Fibroblast of the aortic adventitia (primary cell): Measurements from ENCODE around the gene BCL2L1. TPM values are rescaled to one million over a fixed set of nuclear protein-coding genes. Genes with fewer than 3 reads are reported as not detected.
A peak's percentile ranks its signal among the peaks of the same experiment; 100 is the strongest.

Experiments
- DNase-seq: peaks from one replicate; pipeline ENCODE4 v3.0.0-alpha.2; 2010; ENCODE audit warnings: low read depth
- H3K4me3 ChIP-seq: 2 replicates; pipeline ENCODE4 v1.5.1; 2011; ENCODE audit warnings: low read depth, mild to moderate bottlenecking, control low read depth, low read length, moderate library complexity
- total RNA-seq: library from RNA; depleted of rRNA; stranded (reverse); fragments of >200 nt; gene quantifications from 2 replicates; pipeline ENCODE4 v1.2.3, GENCODE V29; 2012; ENCODE audit warnings: low replicate concordance
- TF ChIP-seq, protein P1 (sequence below): IDR thresholded peaks from 2 replicates; pipeline ENCODE4 v1.5.1; 2011; ENCODE audit warnings: mild to moderate bottlenecking, low read length, control low read depth, inconsistent platforms; ENCODE audit not compliant: insufficient read depth

The BCL2L1 gene
- total RNA-seq, 1 donor, result 101 TPM

DNA sequence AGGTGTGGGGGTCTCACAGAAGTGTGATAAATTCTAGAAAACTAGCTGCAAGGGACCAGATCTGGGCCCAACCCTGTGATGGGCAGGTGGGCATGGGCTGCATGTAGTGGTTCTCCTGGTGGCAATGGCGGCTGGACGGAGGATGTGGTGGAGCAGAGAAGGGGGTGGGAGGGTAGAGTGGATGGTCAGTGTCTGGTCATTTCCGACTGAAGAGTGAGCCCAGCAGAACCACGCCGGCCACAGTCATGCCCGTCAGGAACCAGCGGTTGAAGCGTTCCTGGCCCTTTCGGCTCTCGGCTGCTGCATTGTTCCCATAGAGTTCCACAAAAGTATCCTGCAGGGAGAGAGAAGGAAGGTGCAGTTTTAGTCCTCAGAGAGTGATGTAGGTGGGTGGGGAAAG, 56.9 kb downstream of the BCL2L1 start:
- TF ChIP-seq, protein P1, sequence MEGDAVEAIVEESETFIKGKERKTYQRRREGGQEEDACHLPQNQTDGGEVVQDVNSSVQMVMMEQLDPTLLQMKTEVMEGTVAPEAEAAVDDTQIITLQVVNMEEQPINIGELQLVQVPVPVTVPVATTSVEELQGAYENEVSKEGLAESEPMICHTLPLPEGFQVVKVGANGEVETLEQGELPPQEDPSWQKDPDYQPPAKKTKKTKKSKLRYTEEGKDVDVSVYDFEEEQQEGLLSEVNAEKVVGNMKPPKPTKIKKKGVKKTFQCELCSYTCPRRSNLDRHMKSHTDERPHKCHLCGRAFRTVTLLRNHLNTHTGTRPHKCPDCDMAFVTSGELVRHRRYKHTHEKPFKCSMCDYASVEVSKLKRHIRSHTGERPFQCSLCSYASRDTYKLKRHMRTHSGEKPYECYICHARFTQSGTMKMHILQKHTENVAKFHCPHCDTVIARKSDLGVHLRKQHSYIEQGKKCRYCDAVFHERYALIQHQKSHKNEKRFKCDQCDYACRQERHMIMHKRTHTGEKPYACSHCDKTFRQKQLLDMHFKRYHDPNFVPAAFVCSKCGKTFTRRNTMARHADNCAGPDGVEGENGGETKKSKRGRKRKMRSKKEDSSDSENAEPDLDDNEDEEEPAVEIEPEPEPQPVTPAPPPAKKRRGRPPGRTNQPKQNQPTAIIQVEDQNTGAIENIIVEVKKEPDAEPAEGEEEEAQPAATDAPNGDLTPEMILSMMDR, result no peak
- no peak for DNase-seq
- H3K4me3 ChIP-seq, result no peak overlapping the region

DNA sequence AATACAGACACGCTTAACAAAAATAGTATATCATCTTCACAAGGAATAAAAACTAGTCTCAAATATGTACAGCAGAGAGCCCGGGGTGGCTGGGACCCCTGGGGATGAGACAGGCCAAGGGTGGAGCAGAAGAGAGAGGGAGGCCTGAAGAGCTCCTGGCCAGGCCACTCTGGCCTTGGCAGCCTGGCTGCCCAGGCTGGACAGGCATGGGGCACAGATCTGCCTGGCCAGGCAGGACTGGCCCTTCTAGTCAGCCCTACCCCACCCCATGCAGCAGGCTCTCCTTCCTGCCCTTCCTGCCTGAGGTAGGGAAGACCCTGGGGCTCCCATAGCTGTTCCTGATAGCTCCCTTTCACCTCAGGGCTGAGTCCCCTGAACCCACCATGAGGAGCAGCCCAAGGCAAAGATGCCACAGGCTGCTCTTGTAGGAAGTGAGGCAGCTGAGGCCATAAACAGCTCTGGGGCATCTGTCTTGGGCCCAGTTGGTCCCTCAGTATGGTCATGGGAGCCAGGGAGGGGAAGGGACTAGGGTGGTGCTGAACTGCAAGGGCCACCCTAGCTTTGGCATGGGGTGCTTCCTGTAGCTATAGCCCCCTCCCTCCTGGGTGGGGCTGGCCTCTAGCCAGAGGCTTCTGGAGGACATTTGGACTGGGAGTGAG, 57.8 kb downstream of the BCL2L1 start:
- DNase-seq, result no peak
- TF ChIP-seq, protein P1, result no peak
- no peak overlapping the region for H3K4me3 ChIP-seq

DNA sequence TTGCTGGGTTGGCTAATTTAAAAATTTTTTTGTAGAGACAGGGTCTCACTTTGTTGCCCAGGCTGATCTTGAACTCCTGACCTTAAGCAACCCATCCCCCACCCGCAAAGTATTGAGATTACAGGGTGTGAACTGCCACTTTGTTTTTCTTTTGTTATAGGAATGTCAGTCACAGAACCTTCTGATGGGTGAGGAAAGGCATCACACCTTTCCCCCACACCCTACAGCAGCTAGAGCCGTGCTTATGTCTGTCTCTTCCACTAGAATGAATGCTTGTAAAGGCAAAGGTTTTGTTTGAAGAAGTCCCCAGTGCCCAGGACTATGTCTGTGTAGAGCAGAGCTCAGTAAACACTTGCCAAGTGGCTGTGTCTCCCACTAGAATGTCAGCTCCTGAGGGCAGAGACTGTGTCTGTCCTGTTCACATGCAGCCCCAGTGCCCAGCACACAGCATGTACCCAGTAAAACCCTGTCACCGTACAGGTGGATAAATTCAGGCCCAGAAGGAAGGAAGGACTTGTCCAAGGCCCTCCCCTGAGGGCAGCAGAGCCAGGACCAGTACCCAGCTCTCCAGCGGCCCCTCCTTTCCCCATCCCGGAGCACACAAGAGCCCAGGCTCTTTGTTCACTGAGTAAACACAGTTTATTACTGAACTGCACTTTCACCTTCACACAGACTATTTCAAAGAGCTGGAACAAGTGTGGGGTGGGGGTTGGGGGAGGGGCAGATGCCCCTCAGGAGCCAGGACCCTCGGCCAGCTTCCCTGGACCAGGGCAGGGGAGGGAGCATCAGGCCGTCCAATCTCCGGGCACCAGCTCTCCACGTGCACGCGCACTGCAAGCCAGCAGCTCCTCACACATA, 58.6 kb downstream of the BCL2L1 start:
- H3K4me3 ChIP-seq, result no peak overlapping the region
- no peak for DNase-seq
- TF ChIP-seq, protein P1, result no peak

DNA sequence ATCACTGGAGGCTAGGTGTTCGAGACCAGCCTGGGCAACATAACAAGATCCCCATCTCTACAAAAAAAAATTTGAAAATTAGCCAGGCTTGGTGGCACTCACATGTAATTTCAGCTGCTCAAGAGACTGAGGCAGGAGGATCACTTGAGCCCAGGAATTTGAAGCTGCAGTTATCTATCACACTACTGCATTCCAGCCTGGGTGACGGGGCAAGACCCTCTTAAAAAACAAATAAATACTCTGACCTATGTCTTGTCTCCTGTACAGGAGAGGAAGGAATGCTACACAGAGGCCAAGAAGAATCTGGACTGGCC, 59.2 kb downstream of the BCL2L1 start:
- no peak for DNase-seq
- H3K4me3 ChIP-seq, result no peak overlapping the region
- TF ChIP-seq, protein P1, result no peak

DNA sequence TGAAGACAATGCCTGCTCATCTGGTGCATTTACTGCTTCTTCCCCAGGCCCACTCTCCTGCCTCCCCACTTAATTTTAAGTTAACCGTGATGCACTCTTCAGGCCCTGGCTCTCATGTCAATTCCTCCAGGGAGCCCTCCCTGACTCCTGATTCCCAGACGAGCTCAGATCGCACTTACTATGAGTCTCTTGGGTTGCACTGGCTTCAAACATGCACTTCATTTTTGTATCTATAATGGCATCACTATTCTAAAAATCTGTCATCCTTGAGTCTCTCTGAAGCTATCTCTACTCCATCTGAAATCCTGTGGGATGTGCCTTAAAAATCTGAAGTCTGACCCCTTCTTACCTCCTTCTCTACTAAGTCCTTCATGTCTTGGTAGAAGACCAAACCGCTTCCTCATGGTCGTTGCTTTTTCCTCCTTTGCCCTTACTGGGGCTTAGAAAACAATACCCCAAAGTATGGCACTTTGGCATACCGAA, 60.3 kb downstream of the BCL2L1 start:
- no peak for DNase-seq
- TF ChIP-seq, protein P1, result no peak
- no peak overlapping the region for H3K4me3 ChIP-seq

- peak overlapping the region; percentile 50 for H3K4me3 ChIP-seq
- TF ChIP-seq, protein P1, result peak; percentile 72
- peak; percentile 65 for DNase-seq
Measured at GRCh38 chr20:31661625-31662371, 60.9 kb downstream of the BCL2L1 start.
